ENCODE measurements around the gene POLN.

The POLN gene

GRCh38 chr4:2154215-2154740 is 87.6 kb downstream of the POLN start:
- DNase-seq: no peak

- no peak for DNase-seq
Observed at GRCh38 chr4:2151544-2151943, 90.4 kb downstream of the POLN start.

- DNase-seq: no peak
Observed at GRCh38 chr4:2150076-2150475, 91.8 kb downstream of the POLN start.

GRCh38 chr4:2142630-2143427 is 99.1 kb downstream of the POLN start:
- DNase-seq: peak; percentile 7

GRCh38 chr4:2141762-2142451 is 100.0 kb downstream of the POLN start:
- DNase-seq: no peak

- DNase-seq: no peak
Observed at GRCh38 chr4:2141022-2141761, 100.7 kb downstream of the POLN start.

GRCh38 chr4:2138846-2139500 is 102.9 kb downstream of the POLN start:
- DNase-seq: no peak

GRCh38 chr4:2136726-2137125 is 105.2 kb downstream of the POLN start:
- DNase-seq: no peak

GRCh38 chr4:2135083-2135482 is 106.8 kb downstream of the POLN start:
- DNase-seq: no peak

- DNase-seq: no peak
Observed at GRCh38 chr4:2132438-2132837, 109.5 kb downstream of the POLN start.

GRCh38 chr4:2127609-2128332 is 114.2 kb downstream of the POLN start:
- no peak for DNase-seq

GRCh38 chr4:2126309-2127043 is 115.4 kb downstream of the POLN start:
- no peak for DNase-seq

GRCh38 chr4:2125831-2126230 is 116.1 kb downstream of the POLN start:
- DNase-seq: no peak

GRCh38 chr4:2125023-2125422 is 116.9 kb downstream of the POLN start:
- DNase-seq: no peak

GRCh38 chr4:2116687-2117400 is 125.1 kb downstream of the POLN start:
- no peak for DNase-seq

- DNase-seq: no peak
Observed at GRCh38 chr4:2105559-2105958, 136.4 kb downstream of the POLN start.

- no peak for DNase-seq
Observed at GRCh38 chr4:2104556-2105345, 137.2 kb downstream of the POLN start.

- no peak for DNase-seq
Observed at GRCh38 chr4:2103843-2104547, 137.9 kb downstream of the POLN start.

GRCh38 chr4:2103127-2103842 is 138.6 kb downstream of the POLN start:
- DNase-seq: no peak

Measured in NCI-H1105 treated with DMSO at 0.1 percent for 48 hours (cell line).